BLaER1 (cell line): ENCODE data around the gene PBX3.

Experiments used
- H3K27ac ChIP-seq: shearing (Covaris generic); formaldehyde crosslinking; 2 replicates; pipeline ENCODE4 v1.8.1; 2022
- H3K27me3 ChIP-seq: shearing (Covaris generic); formaldehyde crosslinking; 2 replicates; pipeline ENCODE4 v1.8.1; 2022
- H3K36me3 ChIP-seq: shearing (Covaris generic); formaldehyde crosslinking; 2 replicates; pipeline ENCODE4 v1.8.1; 2022
- H3K4me1 ChIP-seq: shearing (Covaris generic); formaldehyde crosslinking; 2 replicates; pipeline ENCODE4 v1.8.1; 2022
- H3K4me2 ChIP-seq: shearing (Covaris generic); formaldehyde crosslinking; 2 replicates; pipeline ENCODE4 v1.8.1; 2022
- H3K4me3 ChIP-seq: shearing (Covaris generic); formaldehyde crosslinking; 2 replicates; pipeline ENCODE4 v1.8.1; 2022
- H3K9ac ChIP-seq: shearing (Covaris generic); formaldehyde crosslinking; 2 replicates; pipeline ENCODE4 v1.8.1; 2022
- H3K9me3 ChIP-seq: shearing (Covaris generic); formaldehyde crosslinking; 2 replicates; pipeline ENCODE4 v1.8.1; 2022
- H4K20me1 ChIP-seq: shearing (Covaris generic); formaldehyde crosslinking; 2 replicates; pipeline ENCODE4 v1.8.1; 2022
- Cebpa-rat ChIP-seq: shearing (Covaris generic); IDR thresholded peaks from 2 replicates; pipeline ENCODE4 v1.8.1; 2022

The PBX3 gene

DNA sequence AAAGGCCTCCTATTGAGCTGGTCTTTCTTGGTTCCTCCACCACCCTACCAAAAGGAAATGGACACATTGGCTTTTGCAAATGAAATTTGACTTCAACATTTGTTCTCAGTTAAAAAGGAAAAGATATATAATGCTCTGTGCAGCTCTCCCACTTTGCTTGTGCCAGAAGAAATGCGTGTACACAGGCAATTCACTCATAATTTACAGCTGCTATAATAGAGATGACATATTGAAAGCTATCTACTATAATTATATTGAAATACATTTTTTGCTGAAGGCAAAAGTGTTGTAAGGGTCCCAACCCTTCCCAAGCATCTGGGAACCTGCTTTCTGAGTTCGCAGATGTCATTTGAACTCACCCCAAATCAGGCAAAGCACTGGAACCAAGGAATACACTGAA, 173.2 kb downstream of the PBX3 start:
- no peak overlapping the region for H3K4me3 ChIP-seq
- no peaks in the 10 kb centered on the region for H3K4me1 ChIP-seq
- no peaks in the 10 kb centered on the region for H3K27me3 ChIP-seq
- H3K4me2 ChIP-seq, result no peak overlapping the region
- no peaks in the 10 kb centered on the region for H3K9me3 ChIP-seq
- no peak overlapping the region for H3K9ac ChIP-seq
- H4K20me1 ChIP-seq, result no peaks in the 10 kb centered on the region
- H3K27ac ChIP-seq, result no peak overlapping the region
- no peaks in the 10 kb centered on the region for H3K36me3 ChIP-seq
- no peak for TF ChIP-seq Cebpa-rat

DNA sequence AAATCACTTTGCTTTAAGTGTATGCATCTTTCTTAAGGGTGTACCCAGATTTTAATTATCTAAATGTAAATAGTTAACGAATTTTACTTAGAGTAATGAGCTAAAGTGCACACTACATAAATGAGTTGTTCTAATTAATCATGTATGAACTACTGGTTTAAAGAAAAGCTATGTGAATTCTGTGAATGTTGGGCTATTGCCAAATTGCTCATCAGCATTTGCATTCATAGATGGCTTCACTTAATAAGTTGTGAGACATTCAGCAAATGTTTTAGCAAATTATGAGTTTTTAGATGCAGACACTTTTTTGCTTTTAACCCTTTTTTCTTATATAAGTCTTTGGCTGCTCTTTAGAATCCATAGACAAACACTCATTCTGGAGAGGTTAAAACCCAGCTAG, 175.7 kb downstream of the PBX3 start:
- H4K20me1 ChIP-seq, result no peaks in the 10 kb centered on the region
- H3K4me3 ChIP-seq, result no peak overlapping the region
- TF ChIP-seq Cebpa-rat, result no peak
- no peak overlapping the region for H3K4me2 ChIP-seq
- no peaks in the 10 kb centered on the region for H3K36me3 ChIP-seq
- no peaks in the 10 kb centered on the region for H3K4me1 ChIP-seq
- H3K9ac ChIP-seq, result no peak overlapping the region
- no peaks in the 10 kb centered on the region for H3K27me3 ChIP-seq
- no peaks in the 10 kb centered on the region for H3K9me3 ChIP-seq
- H3K27ac ChIP-seq, result no peak overlapping the region

DNA sequence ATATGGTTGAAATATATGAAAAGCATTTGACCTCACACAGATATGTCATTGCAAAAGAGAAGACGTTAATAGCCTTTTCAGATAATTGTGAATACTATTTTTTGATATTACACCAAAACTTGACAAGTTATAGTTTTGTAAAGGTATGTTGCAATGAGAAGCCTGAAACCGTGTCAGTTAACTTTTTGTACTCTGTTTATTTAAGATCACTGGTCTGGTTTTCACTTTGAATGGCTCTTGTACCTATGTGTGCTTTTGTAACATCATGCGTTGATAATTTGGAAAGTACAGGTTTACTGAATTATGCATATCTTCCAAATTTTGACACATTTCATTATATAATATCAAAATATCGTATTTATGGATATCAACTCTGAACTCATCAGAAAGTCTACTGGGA, 177.2 kb downstream of the PBX3 start:
- Histone ChIP-seq H3K9me3 (no peaks in the 10 kb centered on the region), H3K4me3 (no peak overlapping the region), H4K20me1 (no peaks in the 10 kb centered on the region), H3K4me1 (no peaks in the 10 kb centered on the region), H3K27ac (no peak overlapping the region), H3K27me3 (no peaks in the 10 kb centered on the region), H3K36me3 (no peaks in the 10 kb centered on the region), H3K9ac (no peak overlapping the region), H3K4me2 (no peak overlapping the region)
- TF ChIP-seq Cebpa-rat, result no peak

DNA sequence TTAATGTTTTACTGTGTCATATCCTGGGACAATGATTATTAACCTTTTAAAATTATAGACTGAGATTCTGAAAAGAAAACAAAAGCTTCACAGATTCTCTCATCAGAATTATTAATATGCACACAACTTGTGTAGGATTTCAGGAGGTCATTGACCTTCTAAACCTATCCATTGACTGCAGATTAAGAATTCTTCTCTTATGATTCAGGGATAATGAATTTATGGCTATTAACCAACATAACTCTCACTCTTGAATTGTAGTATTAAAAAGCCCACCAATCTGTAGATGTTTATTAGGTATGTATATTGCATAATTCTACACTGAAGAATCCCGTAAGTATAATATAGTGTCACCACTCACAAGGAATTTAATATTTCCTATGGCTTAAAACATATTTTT, 179.8 kb downstream of the PBX3 start:
- Histone ChIP-seq H3K4me2 (no peak overlapping the region), H3K36me3 (no peaks in the 10 kb centered on the region), H3K9ac (no peak overlapping the region), H4K20me1 (no peaks in the 10 kb centered on the region), H3K4me1 (no peaks in the 10 kb centered on the region), H3K4me3 (no peak overlapping the region), H3K9me3 (no peaks in the 10 kb centered on the region), H3K27me3 (no peaks in the 10 kb centered on the region), H3K27ac (no peak overlapping the region)
- TF ChIP-seq Cebpa-rat, result no peak

DNA sequence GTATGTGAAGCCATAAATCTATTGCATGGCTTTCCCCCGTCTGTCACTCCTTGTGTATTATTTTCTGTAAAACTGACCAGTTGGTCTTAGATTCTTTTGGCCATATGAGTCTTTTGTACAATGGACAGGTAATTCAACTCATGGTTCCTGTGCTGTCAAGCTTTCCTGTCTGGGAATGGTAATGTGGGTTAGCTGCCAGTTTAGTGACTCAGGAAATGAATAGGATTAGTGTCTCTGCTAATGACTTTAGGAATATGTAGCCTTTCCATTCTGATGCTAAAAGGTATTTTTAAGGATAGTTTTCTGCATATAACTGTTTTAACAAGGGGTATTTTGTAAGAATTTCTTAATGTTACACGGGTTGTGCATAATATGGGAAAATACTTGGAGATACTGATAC, 182.7 kb downstream of the PBX3 start:
- Histone ChIP-seq H3K9ac (no peak overlapping the region), H3K4me2 (no peak overlapping the region), H3K27ac (no peak overlapping the region), H3K9me3 (no peaks in the 10 kb centered on the region), H4K20me1 (no peaks in the 10 kb centered on the region), H3K4me3 (no peak overlapping the region), H3K4me1 (no peaks in the 10 kb centered on the region), H3K36me3 (no peaks in the 10 kb centered on the region), H3K27me3 (no peaks in the 10 kb centered on the region)
- no peak for TF ChIP-seq Cebpa-rat

DNA sequence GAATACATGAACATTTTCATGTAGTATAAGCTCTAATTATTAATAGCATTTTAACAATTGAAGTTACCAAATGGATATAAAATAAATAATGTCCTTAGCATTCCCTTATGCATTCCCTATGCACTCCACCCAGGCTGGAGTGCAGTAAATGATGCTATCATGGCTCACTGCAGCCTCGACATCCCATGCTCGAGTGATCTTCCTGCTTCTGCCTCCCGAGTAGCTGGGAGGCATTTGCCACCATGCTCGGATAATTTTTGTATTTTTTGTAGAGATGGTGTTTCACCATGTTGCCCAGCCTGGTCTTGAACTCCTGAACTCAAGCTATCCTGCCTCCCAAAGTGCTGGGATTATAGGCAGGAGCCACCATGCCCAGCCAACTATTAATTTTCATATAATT, 184.0 kb downstream of the PBX3 start:
- Histone ChIP-seq H3K36me3 (no peaks in the 10 kb centered on the region), H3K27ac (no peak overlapping the region), H3K27me3 (no peaks in the 10 kb centered on the region), H4K20me1 (no peaks in the 10 kb centered on the region), H3K9ac (no peak overlapping the region), H3K4me3 (no peak overlapping the region), H3K4me1 (no peaks in the 10 kb centered on the region), H3K9me3 (no peaks in the 10 kb centered on the region), H3K4me2 (no peak overlapping the region)
- TF ChIP-seq Cebpa-rat, result no peak

DNA sequence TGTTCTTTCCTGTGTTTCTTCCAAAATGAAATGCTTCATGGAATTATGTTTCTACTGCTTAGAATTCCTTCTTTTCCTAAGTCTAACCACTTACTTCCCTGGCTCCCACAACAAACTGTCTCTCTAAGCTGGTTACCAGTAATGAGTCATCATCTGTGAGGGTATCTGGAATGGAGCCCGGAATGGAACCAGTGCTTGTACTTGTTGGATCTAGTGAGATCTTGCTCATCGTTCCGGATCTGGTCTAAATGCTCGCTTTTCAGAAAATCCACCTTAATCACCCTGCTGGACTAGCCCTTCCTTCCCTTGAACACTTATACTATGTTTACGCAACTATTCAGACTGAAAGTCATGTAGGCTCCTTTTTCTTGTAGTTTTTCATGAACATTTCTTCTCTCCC, 184.8 kb downstream of the PBX3 start:
- TF ChIP-seq Cebpa-rat, result no peak
- Histone ChIP-seq H3K36me3 (no peaks in the 10 kb centered on the region), H3K9ac (no peak overlapping the region), H3K27me3 (no peaks in the 10 kb centered on the region), H3K27ac (no peak overlapping the region), H4K20me1 (no peaks in the 10 kb centered on the region), H3K4me3 (no peak overlapping the region), H3K4me2 (no peak overlapping the region), H3K9me3 (no peaks in the 10 kb centered on the region), H3K4me1 (no peaks in the 10 kb centered on the region)

DNA sequence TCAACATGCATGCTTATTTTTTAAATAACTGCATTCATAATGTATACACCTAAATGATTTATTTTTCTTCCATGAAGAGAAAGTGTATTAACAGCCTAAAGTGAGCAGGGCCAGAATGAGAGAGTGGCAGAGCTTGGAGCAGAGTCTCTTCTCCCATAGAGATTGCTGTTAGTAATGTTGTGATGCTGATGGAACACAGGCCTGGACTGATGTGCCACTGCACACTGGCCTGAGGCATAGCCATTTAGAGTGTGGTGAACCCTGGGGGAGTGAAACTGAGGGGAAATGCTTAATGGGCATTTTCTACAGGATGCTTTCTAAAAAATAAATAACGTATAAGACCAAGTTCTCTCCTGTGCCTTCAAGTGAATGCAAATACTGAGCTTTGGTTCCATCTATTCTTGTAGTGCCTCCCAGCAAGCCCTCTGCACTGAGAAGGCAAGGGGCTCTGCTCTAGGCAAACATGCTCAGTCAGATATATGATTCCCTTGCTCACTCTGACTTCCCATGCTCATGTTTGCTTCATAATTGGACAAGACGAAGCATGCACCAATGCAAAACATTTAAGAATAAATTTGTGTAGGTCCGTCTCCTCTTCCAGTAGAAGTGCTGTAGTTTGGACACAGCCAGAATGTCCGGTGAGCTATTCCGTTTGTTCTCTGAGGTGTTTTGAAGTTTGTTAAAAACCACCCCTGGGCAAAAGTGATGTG, 185.7 kb downstream of the PBX3 start:
- no peak for TF ChIP-seq Cebpa-rat
- H4K20me1 ChIP-seq, result no peaks in the 10 kb centered on the region
- H3K36me3 ChIP-seq, result 0 out of 2 replicates have a peak, but pooled peaks cover 3% of the 10 kb centered on the region
- no peak overlapping the region for H3K9ac ChIP-seq
- H3K4me1 ChIP-seq, result no peaks in the 10 kb centered on the region
- H3K4me3 ChIP-seq, result no peak overlapping the region
- H3K9me3 ChIP-seq, result no peaks in the 10 kb centered on the region
- no peak overlapping the region for H3K4me2 ChIP-seq
- no peaks in the 10 kb centered on the region for H3K27me3 ChIP-seq
- H3K27ac ChIP-seq, result no peak overlapping the region

DNA sequence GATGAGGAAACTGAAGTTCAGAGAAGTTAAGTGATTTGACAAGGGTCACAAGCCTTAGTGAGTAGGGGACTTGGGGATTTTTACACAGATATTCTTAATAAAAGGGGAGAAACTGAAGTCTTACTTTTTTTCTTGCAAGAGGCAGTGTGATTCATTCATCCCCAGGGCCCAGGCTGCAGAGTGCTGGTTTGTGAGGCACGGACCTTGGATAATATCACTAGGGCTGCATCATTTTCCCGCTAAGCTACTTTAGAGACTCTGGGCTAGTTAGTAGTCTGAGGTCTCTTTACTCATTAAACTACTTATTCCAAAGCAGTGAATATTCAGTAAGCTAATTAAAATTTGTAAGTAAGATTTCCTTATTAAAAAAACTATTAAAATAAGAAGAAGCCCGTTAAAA, 195.0 kb downstream of the PBX3 start:
- TF ChIP-seq Cebpa-rat, result no peak
- Histone ChIP-seq H3K36me3 (peaks cover 21% of the 10 kb centered on the region), H3K9me3 (peaks cover 22% of the 10 kb centered on the region), H3K9ac (no peak overlapping the region), H3K4me3 (no peak overlapping the region), H3K4me1 (no peaks in the 10 kb centered on the region), H3K27ac (no peak overlapping the region), H3K27me3 (no peaks in the 10 kb centered on the region), H4K20me1 (no peaks in the 10 kb centered on the region), H3K4me2 (no peak overlapping the region)

DNA sequence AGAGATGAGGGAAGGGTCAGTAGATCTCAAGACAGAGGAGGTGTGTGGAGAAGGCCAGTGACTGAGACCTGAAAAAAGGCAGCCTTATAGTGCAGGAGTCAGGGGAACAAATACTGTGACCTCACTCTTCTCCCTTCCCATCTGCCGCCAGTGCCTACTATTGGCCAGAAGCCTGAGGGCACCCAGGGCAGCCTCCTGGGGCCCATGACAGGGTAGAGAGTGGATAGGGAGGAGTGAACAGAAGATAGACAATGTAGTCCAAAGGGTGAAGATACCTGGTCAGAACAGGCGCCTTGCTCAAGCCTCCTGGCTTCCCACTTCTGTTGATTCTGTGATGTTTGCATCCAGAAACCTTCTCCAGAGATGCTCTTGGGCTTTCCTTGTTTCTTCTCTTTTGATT, 196.7 kb downstream of the PBX3 start:
- Histone ChIP-seq H3K4me1 (no peaks in the 10 kb centered on the region), H3K36me3 (peaks cover 18% of the 10 kb centered on the region), H3K27ac (no peak overlapping the region), H3K4me2 (no peak overlapping the region), H3K4me3 (no peak overlapping the region), H3K27me3 (no peaks in the 10 kb centered on the region), H3K9me3 (peaks cover 22% of the 10 kb centered on the region), H3K9ac (no peak overlapping the region), H4K20me1 (no peaks in the 10 kb centered on the region)
- no peak for TF ChIP-seq Cebpa-rat

DNA sequence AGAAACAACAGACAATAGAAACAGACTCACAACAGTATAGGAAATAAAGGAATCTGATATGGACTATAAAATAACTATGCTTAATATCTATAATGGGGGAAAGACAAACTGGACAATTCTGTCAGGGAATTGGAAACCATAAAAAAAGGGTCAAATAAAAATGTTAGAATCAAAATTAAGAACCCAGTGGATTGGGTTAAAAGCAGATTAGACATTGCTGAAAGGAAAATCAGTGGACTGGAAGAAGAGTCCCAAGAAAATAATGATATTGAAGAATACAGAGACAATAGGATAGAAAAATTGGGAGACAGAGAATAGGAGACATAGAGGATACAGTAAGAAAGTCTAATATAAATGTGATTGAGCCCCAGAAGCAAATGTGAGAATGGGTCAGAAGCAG, 199.2 kb downstream of the PBX3 start:
- Histone ChIP-seq H3K27ac (no peak overlapping the region), H3K9ac (no peak overlapping the region), H4K20me1 (no peaks in the 10 kb centered on the region), H3K4me1 (no peaks in the 10 kb centered on the region), H3K4me2 (no peak overlapping the region), H3K36me3 (peaks cover 18% of the 10 kb centered on the region), H3K27me3 (no peaks in the 10 kb centered on the region), H3K9me3 (peaks cover 18% of the 10 kb centered on the region), H3K4me3 (no peak overlapping the region)
- no peak for TF ChIP-seq Cebpa-rat
